SKM-1 treated with dmso at 0.1 percent for 144 hours (cell line): Measurements from ENCODE around the gene HDAC8.
"Not testable (repeated sequence)": the region's sequence is repeated elsewhere in the genome, so short reads cannot be mapped to it uniquely, and the experiment has no call there.

Experiments used
- DNase-seq: peaks from one replicate; lab custom pipeline; 2025; ENCODE audit not compliant: unreplicated experiment; lab: John Stamatoyannopoulos, UW

Gene HDAC8

GRCh38 chrX:72461766-72462165 is 110.9 kb downstream of the HDAC8 start:
- DNase-seq = no peak

DNA sequence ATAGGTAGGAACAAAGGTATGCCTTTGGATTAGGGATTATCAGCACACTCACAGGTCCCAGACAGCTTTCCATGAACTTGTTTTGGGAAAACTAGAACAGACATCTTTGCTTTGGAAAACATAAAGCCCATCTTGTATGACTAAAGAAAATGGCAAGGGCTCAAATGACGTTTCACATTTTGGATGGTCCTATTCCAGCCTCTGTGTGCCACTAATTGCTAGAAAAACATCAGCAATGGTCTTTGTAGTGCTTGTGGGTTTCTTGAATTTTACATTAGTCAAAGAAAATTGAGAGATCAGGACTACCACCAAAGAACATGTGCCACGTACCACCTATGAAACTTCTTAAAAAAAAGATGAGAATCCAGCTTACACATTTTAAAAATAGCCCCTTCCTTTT is 111.4 kb downstream of the HDAC8 start:
- no peak for DNase-seq

DNA sequence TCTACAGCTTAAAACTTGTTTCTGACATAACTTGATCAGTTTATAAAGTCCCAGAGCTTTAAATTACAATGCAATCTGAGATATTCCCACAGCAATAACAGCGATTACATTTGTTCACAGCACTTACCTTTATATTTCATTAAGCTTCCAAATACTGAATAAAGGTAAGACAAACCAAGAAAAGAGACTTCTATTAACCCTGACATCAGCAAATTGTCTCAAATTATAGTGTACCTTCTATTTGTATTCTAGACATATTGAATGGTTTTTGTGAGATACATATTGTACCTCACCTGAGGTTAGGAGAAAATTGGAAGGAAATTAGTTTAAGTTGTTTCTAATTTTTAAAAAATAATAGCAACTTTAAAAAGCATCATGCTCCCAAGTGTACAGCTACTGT is 111.9 kb downstream of the HDAC8 start:
- no peak for DNase-seq

- DNase-seq = not testable (repeated sequence)
Observed at GRCh38 chrX:72449034-72449433, 123.6 kb downstream of the HDAC8 start.

DNA sequence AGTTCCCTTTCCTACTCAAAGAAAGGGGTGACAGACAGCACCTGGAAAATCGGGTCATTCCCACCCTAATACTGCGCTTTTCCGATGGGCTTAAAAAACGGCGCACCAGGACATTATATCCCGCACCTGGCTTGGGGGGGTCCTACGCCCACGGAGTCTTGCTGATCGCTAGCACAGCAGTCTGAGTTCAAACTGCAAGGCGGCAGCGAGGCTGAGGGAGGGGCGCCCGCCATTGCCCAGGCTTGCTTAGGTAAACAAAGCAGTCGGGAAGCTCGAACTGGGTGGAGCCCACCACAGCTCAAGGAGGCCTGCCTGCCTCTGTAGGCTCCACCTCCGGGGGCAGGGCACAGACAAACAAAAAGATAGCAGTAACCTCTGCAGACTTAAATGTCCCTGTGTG is 131.9 kb downstream of the HDAC8 start:
- DNase-seq = not testable (repeated sequence)

GRCh38 chrX:72436010-72436409 is 136.6 kb downstream of the HDAC8 start:
- DNase-seq = no peak

GRCh38 chrX:72430405-72430968 is 142.2 kb downstream of the HDAC8 start:
- DNase-seq = no peak

- DNase-seq = no peak
Observed at GRCh38 chrX:72421797-72422196, 150.8 kb downstream of the HDAC8 start.

GRCh38 chrX:72409993-72410392 is 162.7 kb downstream of the HDAC8 start:
- DNase-seq = no peak

DNA sequence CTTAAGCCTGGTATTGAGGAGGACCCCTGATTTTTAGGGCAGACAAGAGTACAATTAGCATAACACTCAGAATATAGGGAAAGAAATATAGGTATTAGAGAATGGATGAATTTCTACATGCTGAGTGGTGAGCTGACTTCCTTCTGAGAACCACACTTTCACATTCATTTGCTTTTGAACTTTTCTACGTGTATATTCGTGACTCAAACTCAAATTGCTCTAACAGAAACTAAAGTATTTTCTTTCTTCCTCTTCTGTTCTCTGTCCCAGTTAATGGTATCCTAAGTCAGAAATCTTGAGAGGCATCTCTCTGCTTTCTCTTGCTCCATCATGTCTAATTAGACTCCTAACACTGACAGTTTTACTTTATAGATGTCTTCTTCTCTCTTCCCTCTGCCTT is 163.8 kb downstream of the HDAC8 start:
- no peak for DNase-seq

- not testable (repeated sequence) for DNase-seq
Observed at GRCh38 chrX:72405136-72405535, 167.5 kb downstream of the HDAC8 start.

DNA sequence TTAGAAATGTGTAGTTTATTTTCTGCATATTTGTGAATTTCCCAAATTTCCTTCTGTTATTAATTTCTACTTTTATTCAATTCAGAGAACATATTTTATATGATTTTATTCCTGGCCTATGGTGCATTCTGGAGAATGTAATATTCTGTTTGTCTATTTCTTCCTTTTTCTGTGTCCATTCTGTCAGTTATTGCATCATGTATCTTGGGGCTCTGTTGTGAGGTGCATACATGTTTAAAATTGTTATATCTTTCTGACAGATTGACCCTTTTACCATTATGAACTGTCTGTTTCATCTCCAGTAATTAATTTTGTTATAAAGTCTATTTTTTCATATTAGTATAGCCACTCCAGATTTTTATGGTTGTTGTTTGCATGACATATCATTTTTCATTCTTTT is 170.0 kb downstream of the HDAC8 start:
- DNase-seq = no peak

DNA sequence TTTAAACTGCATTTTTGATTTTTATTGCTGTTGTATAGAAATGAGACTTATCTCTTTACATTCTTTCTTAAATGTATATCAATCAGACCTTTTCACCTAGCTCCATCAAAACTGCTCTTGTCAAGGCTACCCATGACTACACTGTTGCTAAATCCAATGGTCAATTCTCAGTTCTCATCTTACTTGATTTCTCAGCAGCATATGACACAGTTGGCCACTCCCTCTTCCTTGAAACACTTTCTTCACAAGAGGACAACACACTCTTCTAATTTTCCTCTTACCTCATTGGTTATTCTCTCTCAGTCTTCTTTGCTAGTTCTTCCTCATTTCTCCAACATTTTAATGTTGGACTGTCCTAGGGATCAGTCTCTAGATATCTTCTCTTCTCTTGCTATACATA is 172.8 kb downstream of the HDAC8 start:
- DNase-seq = no peak

DNA sequence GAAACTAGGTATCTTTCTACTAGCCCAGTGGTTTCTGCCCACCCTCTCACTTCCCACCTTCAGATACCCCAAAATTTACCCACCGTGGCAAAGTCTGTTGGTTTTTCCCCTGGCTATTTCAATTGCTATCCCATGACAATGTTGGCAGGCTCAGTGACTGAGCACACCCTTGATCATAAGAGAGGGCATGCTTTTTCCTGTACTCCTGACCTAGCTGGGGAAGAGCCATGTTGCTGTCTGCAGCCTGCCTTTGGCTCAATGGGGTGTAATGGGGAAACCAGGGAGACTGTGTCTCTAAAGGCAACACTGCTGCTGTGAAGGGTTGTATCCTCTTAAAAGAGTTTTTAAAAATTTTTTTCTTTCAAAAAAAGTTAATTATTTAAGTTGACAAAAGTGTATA is 176.5 kb downstream of the HDAC8 start:
- DNase-seq = no peak

GRCh38 chrX:72395237-72395636 is 177.4 kb downstream of the HDAC8 start:
- DNase-seq = no peak

DNA sequence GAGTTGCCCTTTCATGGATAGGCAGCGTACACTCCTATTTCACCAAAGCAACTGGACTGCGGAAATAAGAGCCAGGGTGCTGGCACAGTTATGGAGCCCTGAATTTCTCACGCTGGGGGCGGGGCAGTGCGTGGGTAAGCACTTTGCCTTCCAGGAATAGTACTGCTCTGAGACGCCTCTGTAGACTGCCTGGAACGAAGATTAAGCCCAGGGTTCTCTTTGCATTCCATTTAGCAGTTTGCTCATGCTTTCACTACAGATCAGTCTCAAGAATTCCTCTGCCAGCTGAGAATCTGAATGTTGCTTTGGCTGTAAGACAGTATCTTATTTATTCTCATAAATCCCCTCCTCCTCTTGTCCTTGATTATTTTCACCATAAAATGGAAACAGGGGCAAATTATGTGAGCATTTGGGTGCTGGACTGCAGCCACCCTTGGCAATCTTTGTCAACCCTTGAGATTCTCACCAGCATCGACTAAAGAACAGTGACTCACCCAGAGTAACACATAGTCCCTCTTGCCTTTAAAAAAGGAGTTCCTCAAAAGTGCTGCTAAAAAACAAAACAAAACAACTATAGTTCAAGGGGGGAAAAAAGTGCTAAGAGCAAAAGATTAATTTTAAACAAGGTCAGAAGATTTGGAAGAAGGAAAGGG is 178.0 kb downstream of the HDAC8 start:
- DNase-seq = no peak

DNA sequence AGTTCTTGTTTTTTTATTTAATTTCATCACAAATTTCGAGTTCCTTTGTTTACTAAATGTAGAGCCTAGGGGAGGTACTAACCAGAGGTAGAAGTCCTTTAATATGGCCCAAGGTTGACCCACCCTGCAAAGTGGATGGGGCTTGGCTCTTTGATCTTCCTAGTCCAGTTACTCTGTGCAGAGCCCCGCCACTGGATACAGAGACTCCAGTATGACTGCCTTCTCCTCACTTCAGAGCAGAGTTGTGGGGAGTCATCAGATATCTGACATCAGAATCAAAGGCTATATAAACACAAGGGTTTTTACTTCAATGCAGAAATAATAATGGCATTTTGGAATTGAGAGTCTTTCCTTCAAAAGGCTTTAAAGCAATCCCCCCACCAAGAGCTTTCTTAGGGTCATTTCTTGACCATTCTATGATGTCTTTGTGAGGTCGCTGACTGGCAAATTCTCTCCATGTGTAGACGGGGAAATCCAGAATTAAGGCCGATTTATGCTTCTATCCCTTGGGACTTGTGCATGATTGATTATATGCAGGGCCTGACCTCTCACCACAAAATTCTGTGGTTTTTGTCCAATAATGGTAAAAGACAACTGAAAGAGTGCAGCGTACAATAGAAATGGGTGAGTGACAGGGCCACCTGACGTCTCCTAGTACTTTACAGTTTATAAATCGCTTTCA is 178.7 kb downstream of the HDAC8 start:
- DNase-seq = no peak

DNA sequence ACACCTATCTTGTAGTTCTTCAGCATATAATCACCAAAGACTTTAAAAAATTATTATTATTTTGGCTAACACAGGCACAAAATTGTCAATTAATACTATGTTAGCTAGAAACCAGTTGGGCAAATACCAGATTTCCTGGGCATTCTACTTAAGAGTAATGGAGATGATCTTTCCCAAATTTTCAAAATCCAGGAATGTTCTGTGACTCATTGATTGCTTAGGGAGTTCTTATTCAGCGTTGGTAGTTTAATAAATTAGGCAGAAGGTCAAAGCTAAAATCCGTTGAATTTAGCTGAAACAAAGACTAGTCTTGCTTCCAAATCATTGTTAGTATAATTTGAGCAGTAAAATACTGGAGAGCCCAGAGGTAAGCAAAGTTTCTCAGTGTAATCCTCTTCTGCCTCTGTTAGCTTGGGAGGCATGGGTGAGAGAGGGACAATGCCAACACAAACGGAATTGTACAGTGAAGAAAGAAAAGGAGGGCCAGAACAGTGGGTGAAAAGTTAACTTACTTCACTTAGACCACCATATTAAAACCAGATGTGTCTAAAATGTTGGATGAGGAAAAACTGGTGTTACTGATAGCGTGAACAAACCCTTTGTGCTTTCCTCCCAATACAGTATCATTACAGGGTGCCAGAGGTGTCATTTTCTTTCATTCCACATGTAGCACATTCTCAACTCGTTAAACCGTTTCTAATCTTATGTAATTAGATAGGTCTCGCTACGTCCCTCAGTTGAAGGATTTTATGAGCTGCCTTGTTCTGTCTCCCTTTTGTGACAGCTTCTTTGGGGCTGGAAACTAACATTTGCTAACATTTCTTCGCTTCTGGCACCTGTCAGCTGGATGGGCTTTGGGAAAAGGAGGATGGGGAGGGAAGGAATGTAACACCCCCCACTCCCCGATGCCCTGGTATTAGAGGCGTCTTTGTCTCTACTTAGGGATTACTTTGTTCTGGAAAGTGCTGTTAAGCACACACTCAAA is 179.5 kb downstream of the HDAC8 start:
- no peak for DNase-seq

DNA sequence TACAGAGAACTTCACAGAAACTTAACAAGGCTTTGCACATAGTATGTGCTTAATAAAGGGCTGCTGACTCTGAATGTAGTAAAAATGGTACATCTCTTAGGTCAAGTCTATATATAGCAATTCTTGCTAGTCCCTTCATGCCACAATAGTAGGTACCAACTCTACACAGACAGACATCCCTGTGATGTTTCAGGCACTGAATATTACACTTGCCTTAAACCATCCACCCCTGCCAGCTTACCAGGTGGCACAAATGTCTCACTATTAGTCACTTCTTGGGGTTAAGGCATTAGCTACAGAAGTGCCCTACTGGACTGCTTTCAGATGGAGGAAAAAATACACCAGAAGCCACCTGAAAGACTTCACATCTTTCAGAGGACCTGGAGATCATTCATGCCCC is 180.6 kb downstream of the HDAC8 start:
- no peak for DNase-seq

GRCh38 chrX:72387247-72387646 is 185.4 kb downstream of the HDAC8 start:
- DNase-seq = no peak

- peak; percentile 43 for DNase-seq
Observed at GRCh38 chrX:72382202-72382595, 190.4 kb downstream of the HDAC8 start.
